HG03521 (cell line): ENCODE data around the gene KLC3.

Experiments
- ATAC-seq: cut with Tn5 transposase; IDR thresholded peaks from one replicate; pipeline ENCODE4 v1.9.1; 2021; ENCODE audit warnings: mild to moderate bottlenecking, moderate library complexity; ENCODE audit not compliant: unreplicated experiment

KLC3 gene

DNA sequence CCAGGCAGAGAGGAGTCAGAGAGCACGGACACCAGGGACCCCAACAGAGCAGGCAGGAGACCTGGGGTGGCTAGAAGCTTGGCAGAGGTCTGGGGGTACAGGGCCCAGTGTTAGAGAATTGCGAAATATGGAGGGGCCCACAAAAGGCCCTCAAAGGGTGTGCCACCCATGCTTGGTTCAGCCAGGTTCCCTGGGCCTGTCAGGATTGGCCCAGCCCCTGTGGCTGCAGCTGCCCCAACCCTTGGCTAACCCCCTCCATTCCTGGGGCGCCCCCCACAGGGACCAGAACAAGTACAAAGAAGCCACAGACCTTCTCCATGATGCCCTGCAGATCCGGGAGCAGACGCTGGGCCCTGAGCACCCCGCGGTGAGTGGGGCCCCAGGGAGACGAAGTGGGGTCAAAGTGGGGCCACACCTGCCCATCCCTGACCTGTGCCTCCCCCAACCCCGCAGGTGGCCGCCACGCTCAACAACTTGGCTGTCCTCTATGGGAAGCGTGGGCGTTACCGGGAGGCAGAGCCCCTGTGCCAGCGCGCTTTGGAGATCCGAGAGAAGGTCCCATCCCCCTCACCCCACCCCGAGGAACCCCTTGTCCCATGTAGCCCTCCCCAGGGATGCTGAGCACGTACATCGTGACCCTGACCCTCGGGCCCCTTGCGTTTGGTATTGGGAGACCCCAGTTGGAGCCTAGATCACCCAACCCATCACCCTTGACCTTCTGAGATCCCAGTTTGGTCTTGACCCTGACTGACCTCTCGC is 8.0 kb downstream of the KLC3 start:
- ATAC-seq = no peak

DNA sequence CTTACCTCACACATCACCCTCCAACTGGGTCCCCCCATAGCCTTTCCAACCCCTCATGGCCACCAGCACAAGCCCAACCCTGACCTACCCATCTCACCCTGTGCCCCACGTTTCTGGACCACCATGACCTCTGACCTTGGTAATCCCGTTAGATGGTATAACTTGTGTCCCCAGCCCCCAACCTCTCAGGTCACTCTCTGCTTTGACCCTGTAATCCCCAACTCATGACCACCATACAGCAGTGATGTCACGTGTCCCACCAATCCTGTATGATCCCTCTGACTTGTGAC is 8.5 kb downstream of the KLC3 start:
- ATAC-seq = no peak

DNA sequence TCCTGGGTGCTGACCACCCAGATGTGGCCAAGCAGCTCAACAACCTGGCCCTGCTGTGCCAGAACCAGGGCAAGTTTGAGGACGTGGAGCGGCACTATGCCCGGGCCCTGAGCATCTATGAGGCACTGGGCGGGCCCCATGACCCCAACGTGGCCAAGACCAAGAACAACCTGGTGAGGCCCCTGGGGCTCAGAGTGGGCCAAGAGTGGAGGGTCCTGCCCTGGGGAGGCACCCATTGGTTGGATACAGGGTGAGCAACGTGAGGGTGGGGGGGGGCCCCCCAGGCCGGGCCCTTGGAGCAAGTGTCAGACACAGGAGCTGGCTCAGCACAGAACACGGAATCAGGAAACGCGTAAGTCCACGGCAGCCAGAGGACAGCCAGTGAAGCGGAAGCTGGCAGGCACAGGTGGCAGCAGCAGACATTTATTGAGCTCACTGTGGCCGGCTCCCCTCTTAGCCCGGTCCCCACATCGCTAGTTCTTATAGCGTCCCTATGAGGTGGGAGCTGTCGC is 8.9 kb downstream of the KLC3 start:
- ATAC-seq = no peak

DNA sequence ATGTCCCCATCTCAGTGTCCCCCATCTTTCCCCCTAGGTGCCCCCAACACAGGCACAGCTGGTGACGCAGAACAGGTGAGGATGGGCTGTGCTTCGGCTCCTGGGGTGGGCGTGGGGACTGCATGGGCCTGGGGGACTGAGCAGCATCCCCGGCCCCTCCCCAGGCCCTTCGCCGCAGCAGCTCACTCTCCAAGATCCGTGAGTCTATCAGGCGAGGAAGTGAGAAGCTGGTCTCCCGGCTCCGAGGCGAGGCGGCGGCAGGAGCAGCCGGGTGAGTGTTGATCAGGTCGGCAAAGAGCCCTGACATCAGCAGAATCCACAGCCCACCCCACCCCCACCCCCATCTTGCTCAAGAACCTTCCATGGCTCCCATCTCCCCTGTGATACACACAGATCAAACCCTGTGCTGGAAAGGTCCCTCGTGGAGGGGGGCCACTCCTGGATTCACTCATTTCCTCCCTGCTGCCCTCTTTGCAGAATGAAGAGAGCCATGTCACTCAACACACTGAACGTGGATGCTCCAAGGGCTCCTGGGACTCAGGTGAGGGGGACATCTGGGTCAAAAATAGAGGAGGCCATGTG is 10.0 kb downstream of the KLC3 start:
- ATAC-seq = no peak

DNA sequence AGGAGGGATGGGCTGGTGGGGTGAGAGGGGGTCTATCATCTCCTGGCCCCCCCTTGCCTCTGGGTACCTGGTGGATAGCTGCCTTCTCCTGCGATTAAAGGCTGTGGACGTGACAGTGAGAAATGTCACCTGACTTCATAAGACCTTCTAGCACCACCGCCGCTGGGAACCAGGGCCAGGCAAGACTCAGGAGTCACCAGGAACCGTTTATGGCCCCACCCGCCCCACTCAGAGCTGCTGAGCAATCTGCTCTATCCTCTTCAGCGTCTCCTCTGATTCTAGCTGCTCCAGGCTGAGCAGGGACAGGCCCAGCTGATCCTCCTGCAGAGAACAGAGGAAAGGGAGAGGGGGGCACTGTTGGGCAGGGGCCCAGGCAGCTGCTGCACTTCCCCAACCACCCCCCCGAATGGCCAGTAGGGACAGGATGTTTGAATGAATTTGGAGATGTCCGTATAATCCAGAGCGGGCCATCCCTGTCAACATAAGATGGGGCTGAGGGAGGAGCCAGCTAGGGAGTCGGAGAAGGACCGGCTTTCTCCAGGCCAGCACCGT is 10.9 kb downstream of the KLC3 start:
- ATAC-seq = no peak

DNA sequence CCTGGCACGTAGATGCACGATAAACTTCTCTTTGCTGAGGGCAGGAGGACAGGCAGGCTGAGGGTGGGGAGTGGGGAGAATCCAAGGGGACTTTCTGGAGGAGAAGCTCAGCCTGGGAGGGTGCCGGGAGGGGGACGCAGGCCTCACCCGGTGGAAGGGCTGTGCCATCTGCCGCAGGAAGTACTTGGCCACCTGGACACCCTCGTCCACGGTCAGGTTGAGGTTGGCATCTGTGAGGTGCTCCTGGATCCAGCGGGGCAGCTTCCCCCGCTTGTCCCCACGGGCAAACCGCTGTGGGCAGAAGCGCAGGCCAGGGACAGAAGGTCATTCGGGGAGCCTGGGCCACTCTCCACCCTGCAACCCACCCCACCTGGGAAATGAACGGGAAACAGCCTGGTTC is 11.5 kb downstream of the KLC3 start:
- ATAC-seq = no peak

DNA sequence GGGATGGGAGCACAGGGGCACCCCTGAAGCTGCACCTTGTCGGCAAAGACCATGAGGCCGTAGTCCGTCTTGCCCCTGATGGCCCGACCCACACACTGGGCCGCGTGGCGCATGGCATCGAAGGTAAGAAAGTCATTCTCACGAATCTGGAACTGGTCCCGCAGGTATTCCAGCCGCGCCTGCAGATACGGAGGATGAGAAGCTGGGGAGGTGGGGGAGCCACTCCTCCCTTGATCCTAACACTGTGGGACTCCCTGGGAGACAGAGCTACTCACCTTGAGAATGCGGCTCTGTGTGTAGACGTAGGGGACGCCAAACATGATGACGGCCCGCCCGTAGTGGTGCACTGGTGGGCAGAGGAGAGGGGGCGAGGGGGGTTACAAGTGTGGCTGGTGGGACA is 11.9 kb downstream of the KLC3 start:
- no peak for ATAC-seq

DNA sequence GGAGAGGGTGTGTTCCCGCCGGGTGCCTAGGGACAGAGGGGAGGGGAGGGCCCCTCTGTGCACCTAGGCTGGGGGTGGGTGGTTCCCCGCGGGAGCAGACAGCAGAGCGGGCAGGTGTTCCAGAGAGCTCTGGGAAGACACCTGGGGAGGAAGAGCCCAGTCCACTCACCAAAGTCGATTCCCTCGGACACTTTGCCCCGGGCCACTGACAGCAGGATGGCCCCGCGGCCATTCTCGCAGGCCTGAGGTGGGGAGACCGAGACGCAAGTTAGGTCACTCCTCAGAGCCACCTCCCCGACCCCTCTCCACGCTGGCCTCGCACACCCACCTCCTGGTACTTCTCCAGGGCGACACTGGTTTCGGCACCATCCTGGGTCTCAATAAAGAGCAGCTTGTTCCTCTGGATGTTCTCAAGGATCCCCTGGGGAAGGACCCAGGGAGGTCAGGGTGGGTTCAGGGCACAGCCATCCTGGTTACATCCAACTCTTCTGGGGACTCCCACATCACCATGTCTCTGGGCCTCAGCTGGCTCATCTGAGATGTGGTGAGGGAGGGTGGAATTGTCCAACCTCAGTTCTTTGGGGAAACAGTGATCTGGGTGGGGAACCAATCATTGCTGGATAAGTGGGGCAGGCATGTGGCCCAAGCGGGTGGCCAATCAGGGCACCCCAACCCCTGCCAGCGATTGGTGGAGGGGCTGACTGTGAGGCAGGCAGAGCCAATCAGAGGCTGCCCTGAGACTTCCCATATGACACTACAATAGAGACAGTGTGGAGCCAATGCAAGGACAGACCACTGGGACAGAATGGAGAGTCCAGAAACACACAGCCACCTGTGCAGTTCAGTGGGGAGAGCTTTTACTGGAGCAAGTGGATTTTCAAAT is 12.6 kb downstream of the KLC3 start:
- ATAC-seq = no peak

DNA sequence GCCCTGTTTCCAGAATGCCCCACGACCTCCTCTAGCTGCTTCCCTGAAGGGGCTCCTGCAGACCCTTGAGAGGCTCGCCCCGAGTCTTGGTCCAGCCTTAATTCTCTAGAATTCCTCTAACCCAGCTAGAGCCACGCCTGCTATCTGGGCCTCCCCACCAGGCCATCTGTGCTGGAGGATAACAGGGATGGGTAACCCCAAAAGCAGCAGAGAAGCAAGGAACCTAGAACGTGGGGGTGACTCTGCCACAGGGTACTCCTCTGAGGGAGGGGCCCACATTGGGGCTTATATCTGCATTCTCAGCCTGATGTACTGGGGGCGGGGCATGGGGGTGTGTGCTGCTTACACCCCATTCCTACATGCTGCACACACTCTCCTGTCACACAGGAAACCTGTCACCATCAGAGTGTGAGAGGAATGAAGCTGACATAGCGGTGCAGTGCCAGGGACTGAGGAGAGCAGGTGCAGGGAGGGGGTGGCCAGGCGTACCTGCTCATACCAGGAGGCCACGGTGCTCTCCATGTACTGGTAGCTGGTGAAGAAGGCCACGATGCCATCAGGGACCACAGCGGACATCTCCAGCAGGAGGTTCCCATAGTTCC is 13.8 kb downstream of the KLC3 start:
- no peak for ATAC-seq

DNA sequence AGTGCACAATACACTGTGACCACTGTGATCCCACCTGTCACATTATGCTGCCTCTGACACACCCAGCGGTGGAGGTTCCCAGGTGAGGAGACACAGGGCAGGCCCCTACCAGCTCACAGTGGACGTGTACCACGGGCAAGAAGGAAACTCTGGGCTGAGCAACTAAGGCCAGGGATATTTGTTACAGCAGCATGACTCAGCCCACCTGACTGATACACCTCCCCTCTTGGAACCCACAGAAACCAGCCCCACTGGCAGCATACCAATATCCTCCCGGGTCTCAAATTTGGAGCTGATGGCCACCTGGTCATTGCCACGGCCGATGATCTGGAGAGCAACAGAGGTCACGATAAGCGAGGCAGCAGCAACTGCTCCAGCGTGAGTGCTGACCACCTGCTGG is 14.9 kb downstream of the KLC3 start:
- no peak for ATAC-seq

DNA sequence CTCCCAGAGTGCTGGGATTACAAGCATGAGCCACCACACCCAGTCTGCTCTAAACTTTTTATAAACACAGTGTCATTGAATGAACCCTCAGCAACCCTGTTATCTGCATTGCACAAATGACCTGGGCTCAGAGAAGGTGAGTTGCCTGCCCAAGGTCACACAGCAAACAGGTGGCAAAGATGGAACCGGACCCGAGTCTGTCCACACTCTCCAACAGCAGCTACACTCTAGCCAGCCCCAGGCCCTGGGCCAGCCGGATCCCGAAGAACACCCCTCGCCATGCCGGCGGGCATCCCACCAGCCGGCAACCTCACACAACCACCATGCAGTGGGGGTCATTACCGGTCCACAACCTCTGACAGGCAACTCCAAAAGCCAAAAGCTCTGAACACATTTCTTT is 15.4 kb downstream of the KLC3 start:
- ATAC-seq = no peak

DNA sequence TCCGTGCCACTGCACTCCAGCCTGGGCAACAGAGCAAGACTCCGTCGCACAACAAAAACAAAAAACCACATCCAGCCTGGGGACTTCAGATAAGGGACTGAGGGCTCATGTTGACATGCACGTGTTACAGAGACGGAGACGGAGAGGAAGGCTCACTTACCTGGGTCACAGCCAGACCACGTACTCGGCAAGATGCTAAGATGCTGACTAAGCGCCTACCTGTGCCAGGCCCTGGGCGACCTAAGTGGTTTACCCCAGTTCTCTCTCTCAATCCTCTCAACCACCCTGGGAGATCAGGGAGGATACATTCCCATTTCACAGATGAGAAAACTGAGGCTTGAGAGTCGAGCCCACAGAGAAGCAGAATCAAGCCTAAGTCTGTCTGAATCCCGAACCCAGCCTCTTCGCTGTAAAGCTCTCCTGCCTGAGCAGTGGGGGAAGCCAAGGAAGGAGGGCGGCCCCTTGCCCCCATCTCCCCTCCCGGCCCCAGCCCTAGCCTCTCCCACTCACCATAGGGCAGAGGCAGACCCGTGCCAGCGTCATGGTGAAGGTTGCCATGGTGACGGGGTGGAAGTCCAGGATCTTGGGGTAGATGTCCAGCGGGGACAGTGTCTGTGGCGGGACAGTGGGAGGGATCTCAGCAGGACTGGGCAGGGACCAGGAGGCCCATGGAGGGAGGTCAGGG is 16.4 kb downstream of the KLC3 start:
- ATAC-seq = no peak

DNA sequence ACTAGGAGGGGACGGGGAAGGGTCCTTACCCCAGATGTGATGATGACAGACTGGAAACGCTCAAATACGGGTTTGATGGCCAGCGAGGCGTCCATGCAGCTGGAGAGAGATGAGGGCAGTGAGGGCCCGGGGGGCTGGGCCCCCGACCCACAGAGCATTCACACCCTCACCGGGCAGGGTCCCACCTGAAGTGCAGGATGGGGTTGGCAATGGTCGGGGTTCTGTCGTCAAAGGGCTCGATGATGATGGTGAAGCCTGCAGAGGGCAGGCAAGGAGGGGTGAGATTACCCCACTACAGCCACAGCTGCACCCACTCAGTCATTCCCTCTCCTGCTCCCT is 16.9 kb downstream of the KLC3 start:
- ATAC-seq = no peak

DNA sequence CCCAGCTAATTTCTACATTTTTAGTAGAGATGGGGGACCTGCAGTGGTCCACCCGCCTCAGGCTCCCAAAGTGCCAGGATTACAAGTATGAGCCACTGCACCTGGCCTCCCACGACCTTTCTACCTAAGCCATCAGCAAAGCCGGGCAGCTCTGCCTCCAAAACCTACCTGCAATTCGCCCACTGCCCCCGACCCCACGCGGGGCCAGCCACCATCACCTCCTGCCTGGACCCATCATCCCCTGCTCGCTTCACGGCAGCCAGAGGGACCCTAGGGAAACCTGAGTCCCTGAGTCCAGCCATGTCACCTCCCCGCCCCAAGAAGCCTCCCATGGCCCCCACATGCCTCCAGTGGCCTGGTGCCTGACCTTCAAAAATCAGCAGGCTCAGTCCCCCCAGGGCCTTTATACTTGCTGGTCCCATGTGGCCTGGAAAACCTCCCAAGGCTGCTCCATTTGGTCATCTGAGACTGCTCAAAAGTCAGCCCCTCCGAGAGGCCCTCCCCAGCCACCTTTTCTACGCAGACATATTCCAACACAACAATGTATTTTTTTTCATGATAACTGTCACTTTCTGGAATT is 17.8 kb downstream of the KLC3 start:
- no peak for ATAC-seq

DNA sequence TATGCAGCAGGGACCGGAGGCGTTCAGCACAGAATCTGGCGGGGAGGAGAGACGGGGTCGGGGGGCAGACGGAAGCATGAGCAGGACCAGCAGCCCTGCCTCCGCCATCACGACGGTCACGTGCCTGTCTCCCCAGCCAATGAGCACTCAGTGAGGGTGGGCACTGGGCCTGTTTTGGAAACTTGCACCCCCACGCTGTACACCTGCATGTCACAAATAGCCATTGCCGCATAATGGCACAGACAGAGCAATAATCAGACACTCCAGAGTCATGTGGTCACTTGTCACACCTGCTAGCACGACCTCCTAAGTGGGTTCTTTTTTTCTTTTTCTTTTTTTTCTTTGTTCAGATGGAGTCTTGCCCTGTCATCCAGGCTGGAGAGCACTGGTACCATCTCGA is 21.1 kb downstream of the KLC3 start:
- ATAC-seq = no peak

DNA sequence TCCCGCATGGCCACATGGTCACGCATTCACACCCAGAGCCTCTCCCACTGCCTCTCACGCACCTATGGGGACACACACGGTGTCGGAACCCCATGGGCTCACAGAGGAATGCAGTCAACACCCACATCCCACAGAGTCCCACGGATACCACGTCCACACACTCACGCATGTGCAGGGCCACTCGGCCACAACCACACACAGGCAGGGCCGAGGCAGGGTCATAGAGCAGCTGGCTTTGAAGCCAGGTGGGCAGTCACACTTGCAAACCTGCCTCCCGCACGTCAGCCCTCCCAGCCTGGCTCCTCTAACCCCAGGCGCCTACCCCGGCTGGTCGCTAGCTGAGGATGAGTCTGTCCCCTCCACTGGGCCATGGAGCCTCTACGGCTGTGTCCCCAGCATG is 21.7 kb downstream of the KLC3 start:
- ATAC-seq = no peak

DNA sequence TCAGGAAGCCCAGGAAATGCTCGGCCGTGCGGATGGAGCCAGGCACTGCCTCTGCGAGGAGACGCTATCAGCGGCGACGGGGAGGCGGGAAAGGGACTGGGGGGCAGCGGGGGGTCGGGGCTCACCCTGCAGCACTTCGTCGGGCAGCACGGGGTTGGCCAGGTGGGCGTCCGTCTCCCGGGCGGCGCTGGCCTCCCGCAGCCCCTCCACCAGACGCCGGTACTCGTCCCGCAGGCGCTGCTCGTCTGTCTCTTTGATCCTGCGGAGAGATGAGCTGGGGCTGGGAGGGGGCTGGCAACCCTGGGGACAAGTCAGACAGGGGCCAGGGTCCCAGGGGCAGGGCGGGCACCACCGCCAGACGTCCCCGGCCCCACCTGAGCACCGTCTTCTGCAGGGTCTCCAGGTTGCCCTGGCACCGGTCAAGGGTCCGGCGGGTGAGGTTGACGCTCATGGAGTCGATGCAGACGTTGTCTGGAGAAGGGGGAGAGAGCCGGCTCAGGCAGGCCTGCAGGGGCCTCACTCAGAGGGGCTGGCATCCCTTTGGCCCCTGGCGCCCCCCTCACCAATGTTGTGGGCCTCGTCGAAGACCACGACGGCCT is 23.4 kb downstream of the KLC3 start:
- no peak for ATAC-seq

DNA sequence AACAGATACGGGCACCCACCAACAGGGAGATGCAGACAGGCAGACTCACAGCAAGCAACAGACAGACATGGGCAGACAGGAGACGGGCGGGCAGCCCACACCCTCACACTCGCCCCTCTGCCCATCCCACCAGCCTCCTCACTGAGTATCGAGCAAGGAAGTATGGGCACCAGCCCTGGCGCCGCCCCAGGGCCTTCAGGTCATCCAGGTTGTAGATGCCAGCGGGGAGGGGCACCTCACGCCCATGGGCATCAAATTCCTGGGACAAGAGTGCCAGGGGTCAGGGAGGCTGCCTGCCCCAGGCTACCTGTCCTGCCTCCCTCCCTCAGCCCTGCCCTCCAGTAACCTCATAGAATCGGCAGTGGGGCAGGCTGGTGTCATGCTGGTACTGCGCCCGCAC is 24.1 kb downstream of the KLC3 start:
- ATAC-seq = no peak

DNA sequence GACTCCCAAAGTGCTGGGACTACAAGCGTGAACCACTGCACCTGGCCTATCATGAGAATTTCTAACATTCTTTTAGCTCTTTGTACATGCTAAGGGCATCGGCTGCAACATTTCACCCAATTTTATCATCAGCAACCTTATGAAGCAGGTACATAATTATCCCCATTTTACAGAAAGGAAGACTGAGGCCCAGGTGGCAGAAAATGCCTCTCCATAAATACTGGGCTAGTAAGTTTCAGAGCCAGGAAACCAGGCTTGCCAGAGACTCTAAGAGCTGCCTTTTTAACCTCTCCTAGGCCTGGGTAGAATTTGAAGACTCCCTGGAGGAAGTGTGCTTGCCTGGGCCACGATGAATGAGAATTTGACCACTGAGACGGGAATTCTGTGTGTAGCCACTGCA is 27.6 kb downstream of the KLC3 start:
- no peak for ATAC-seq

DNA sequence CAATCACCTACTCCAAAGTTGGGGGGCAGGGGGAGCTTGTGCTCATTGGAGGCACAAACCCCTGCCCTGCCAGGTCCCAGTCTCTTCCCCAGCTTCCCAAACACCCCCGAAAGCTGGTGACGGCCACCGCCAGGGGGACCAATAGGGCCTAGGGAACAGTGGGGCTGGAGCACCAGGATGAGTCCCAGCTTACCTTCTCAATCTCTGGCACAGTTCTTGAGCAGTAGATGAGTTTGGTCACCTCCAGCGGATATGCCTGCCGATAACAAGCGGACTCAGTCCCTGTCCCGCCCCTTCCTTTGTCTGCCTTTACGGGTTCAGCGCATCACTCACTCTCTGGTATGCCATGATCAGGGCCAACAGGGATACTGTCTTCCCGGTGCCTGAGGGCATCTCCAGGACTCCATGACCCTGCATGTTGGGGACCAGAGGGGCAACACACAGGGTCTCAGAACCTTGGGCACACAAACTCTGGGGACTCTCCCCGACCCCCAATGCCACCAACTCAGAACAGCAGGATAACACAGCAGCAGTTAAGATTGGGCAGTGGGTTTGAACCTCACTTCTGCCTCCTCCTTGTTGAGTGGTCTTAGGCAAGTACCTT is 28.3 kb downstream of the KLC3 start:
- ATAC-seq = no peak
